Neutrophil (primary cell): Measurements from ENCODE around the gene TRIM43.
"Not testable (repeated sequence)": the region's sequence is repeated elsewhere in the genome, so short reads cannot be mapped to it uniquely, and the experiment has no call there.

Source experiments
- H3K27ac ChIP-seq: fragments of 200-600 bp; sonication (generic); 2 replicates; pipeline ENCODE4 v1.5.1; 2016; ENCODE audit warnings: mild to moderate bottlenecking, moderate library complexity
- H3K27me3 ChIP-seq: fragments of 200-600 bp; sonication (generic); 2 replicates; pipeline ENCODE4 v1.6.0; 2016; ENCODE audit warnings: mild to moderate bottlenecking
- H3K36me3 ChIP-seq: fragments of 200-600 bp; sonication (generic); 2 replicates; pipeline ENCODE4 v1.5.1; 2017
- H3K4me1 ChIP-seq, 2 experiments: fragments of 200-600 bp in 1 of 2; sonication (generic) in 1 of 2; 1 replicate in 1 of 2; 2 replicates in 1 of 2; pipeline versions ENCODE4 v1.5.1 to v1.6.1; 2013 to 2016; ENCODE audit warnings: low read depth in 1 of 2, low read length in 1 of 2, mild to moderate bottlenecking in 1 of 2, moderate library complexity in 1 of 2; ENCODE audit not compliant: control insufficient read depth in 1 of 2, insufficient read depth in 1 of 2
- H3K4me3 ChIP-seq, 2 experiments: fragments of 200-600 bp in 1 of 2; sonication (generic) in 1 of 2; 1 replicate in 1 of 2; 2 replicates in 1 of 2; pipeline ENCODE4 v1.5.1; 2013 to 2016; ENCODE audit warnings: low read depth in 1 of 2, low read length in 1 of 2, mild to moderate bottlenecking in 1 of 2, moderate library complexity in 1 of 2
- H3K9me3 ChIP-seq: fragments of 200-600 bp; sonication (generic); 2 replicates; pipeline ENCODE4 v1.5.1; 2016

TRIM43 gene

GRCh38 chr2:95630987-95631386, 39.2 kb downstream of the TRIM43 start:
- H3K36me3 ChIP-seq, H3K4me1 ChIP-seq, H3K4me3 ChIP-seq, H3K9me3 ChIP-seq, H3K27ac ChIP-seq, H3K27me3 ChIP-seq: not testable (repeated sequence)

- not testable (repeated sequence) for H3K36me3 ChIP-seq, H3K4me1 ChIP-seq, H3K27ac ChIP-seq, H3K4me3 ChIP-seq, H3K27me3 ChIP-seq, H3K9me3 ChIP-seq
These were observed 41.9 kb downstream of the TRIM43 start for GRCh38 chr2:95633626-95634259.

- H3K4me3 ChIP-seq, H3K27me3 ChIP-seq, H3K9me3 ChIP-seq, H3K4me1 ChIP-seq, H3K27ac ChIP-seq, H3K36me3 ChIP-seq: not testable (repeated sequence)
These were observed 48.9 kb downstream of the TRIM43 start for GRCh38 chr2:95640515-95641288.

GRCh38 chr2:95641289-95641575, 49.4 kb downstream of the TRIM43 start:
- not testable (repeated sequence) for H3K27me3 ChIP-seq, H3K9me3 ChIP-seq, H3K36me3 ChIP-seq, H3K27ac ChIP-seq, H3K4me1 ChIP-seq, H3K4me3 ChIP-seq

- not testable (repeated sequence) for H3K36me3 ChIP-seq, H3K27me3 ChIP-seq, H3K9me3 ChIP-seq, H3K4me3 ChIP-seq, H3K27ac ChIP-seq, H3K4me1 ChIP-seq
These were observed 50.0 kb downstream of the TRIM43 start for GRCh38 chr2:95641787-95642186.

GRCh38 chr2:95642360-95642759, 50.6 kb downstream of the TRIM43 start:
- H3K4me3 ChIP-seq, H3K36me3 ChIP-seq, H3K9me3 ChIP-seq, H3K27me3 ChIP-seq, H3K27ac ChIP-seq, H3K4me1 ChIP-seq: not testable (repeated sequence)

- not testable (repeated sequence) for H3K4me1 ChIP-seq, H3K4me3 ChIP-seq, H3K36me3 ChIP-seq, H3K27ac ChIP-seq, H3K9me3 ChIP-seq, H3K27me3 ChIP-seq
These were observed 51.1 kb downstream of the TRIM43 start for GRCh38 chr2:95642951-95643350.

GRCh38 chr2:95645312-95645711, 53.5 kb downstream of the TRIM43 start:
- H3K4me1 ChIP-seq, H3K27me3 ChIP-seq, H3K9me3 ChIP-seq, H3K4me3 ChIP-seq, H3K27ac ChIP-seq, H3K36me3 ChIP-seq: not testable (repeated sequence)

GRCh38 chr2:95646274-95646994, 54.6 kb downstream of the TRIM43 start:
- not testable (repeated sequence) for H3K4me1 ChIP-seq, H3K27ac ChIP-seq, H3K36me3 ChIP-seq, H3K4me3 ChIP-seq, H3K27me3 ChIP-seq, H3K9me3 ChIP-seq

- H3K9me3 ChIP-seq, H3K36me3 ChIP-seq, H3K27ac ChIP-seq, H3K4me1 ChIP-seq, H3K4me3 ChIP-seq, H3K27me3 ChIP-seq: not testable (repeated sequence)
These were observed 57.2 kb downstream of the TRIM43 start for GRCh38 chr2:95648894-95649544.
